HL-60/S4 (cell line): ENCODE measurements around the gene TRAF7.

Source experiments
- in situ Hi-C: fragments of 300-500 bp; cut with MboI; formaldehyde crosslinking; loops from 2 replicates; pipeline ENCODE4 v1.14.3; 2022; ENCODE audit warnings: low sequenced_read_pairs

Gene TRAF7

DNA sequence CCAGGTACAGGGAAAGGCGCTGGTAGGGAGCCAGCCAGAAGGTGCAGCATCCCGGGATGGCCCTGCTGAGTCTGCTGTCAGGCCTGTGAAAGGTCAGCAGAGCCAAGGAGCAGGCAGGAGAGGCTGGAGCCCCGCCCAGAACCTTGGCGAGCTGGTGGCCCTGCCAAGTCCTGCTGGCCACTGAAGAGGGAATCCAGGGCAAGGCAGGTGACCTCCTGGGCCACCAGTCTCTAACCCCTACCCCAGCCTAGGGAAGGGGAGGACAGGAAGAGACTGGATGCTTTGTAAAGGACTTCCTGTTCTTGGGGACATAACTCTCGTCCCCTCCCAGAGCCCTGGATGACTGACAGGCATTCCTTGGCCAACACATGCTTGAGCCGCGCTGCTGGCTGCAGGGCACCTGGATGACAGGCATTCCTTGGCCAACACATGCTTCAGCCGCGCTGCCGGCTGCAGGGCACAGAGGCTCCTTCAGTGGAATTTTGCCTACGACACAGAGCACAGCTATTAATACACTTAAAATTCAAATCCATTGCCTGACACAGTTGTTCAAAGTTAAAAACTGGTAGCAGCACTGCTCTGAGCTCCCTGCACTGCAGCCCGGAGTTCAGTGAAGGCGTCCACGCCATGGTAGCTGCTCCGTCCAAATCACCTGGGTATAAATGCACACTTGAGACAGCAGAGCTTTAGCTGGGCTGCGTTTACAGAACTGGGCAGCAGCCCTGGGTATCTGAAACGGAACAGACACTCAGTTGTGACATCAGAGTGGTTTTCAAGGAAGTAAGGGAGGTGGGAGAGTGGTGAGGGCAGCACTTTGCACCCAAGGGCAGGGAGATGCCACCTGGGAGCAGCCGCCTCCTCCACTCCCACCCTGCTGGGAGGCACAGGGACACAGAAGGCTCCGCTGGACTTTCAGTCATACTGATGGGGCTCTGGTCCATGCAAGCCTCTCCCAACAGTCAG lies 57.1 kb downstream of the TRAF7 start:
- in situ Hi-C loops, result no loop called here

DNA sequence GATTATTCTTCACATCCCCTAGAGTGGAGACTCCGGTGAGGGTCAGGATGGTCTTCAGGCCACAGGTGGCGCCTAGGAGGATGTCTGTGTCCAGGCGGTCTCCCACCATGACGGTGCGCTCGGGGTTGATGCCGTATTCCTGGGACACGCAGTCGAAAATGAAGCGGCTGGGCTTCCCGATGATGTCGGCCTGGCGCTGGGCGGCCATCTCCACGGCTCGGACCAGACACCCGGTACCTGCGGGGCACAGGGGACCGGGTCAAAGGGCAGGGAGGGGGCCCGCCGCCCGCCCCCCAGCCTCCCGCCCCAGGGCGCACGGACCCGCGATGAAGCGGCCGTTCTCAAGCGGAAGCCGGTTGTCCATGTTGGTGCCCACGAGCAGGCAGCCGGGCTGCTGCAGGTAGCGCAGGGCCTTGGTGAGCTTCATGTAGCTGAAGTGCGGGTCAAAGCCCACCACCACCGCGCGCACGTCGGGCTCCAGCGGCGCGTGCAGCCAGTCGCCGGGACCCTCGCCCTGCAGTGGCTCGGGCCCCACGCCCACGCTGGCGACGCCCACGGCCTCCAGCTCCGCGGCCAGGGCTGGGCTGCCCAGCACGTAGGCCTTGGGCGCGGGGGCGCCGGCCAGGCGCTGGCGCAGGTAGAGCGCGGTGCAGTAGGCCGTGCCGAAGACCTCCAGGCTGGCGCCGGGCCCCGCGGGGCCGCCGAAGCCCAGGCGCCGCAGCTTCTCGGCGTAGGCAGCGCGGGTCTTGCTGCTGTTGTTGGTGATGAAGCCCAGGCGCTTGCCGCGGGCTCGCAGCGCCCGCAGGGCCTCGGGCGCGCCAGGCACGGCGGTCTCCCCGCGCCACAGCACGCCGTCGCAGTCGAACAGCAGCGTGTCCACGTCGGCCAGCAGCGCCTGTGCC lies 58.5 kb downstream of the TRAF7 start:
- in situ Hi-C loops, result no loop called here

DNA sequence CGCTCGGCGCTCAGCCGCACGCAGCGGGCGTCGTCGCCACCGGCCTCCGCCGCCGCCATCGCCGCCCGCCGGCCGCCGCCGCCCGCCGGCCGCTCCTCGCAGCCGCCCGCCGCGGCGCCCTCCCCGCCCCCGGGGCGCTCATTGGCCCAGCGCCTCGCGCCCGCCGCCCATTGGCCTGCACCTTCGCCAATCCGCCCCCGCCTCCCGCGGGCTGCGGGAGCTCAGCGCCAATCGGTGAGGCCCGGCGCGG lies 59.1 kb downstream of the TRAF7 start, which contains the start of gene PGP:
Gene PGP (minus strand): TSS at position 122 of the 250 bp plus-strand sequence. CDS start 63 bp downstream, at position 59.
- in situ Hi-C loops, result no loop called here

DNA sequence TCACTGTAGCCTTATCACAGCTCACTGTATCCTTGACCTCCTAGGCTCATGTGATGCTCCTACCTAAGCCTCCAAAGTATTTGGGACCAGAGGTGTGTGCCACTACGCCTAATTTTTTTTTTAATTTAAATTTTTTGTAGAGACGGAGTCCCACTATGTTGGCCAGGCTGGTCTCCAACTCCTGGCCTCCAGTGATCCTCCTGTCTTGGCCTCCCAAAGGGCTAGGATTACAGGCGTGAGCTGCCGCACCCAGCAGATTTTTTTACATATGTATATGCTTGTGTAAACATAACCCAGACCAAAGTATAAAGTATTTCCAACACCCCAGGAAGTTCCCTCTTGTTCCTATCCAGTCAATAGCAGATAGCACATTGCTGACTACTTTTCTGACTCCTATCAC lies 60.7 kb downstream of the TRAF7 start:
- in situ Hi-C loops, result no loop called here

DNA sequence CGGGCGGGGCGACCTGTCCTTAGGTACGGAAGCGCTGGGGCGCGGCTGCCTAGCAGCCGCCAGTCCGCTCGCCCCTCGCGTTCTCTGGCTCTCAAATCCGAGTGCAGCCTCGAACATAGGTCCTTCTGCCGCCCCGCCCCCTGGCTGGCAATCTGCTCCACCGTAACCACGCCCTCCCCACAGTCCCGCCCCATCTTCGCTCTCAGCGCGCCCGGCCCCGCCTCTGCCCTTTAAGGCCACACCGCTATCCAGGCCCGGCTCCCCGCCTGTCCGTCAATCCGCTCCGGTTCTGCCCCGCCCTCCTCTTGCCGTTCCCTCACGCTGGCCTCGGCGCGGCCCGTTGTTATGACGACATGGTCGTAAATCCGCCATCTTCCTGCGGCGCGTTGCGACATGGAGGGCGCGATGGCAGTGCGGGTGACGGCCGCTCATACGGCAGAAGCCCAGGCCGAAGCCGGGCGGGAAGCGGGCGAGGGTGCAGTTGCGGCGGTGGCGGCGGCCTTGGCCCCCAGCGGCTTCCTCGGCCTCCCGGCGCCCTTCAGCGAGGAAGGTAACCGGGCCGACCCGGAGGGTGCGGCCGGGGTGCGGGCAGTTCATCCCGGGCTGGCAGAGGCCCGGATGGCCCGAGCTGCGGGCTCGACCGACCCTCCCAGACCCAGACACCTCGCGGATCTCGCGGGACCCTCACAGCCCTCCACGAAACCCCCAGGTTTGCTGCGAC lies 67.8 kb downstream of the TRAF7 start, which contains the start of gene E4F1:
Gene E4F1 (plus strand): TSS at position 371 of the 721 bp plus-strand sequence. CDS start 23 bp downstream, at position 394.
- in situ Hi-C loops, result no loop called here

DNA sequence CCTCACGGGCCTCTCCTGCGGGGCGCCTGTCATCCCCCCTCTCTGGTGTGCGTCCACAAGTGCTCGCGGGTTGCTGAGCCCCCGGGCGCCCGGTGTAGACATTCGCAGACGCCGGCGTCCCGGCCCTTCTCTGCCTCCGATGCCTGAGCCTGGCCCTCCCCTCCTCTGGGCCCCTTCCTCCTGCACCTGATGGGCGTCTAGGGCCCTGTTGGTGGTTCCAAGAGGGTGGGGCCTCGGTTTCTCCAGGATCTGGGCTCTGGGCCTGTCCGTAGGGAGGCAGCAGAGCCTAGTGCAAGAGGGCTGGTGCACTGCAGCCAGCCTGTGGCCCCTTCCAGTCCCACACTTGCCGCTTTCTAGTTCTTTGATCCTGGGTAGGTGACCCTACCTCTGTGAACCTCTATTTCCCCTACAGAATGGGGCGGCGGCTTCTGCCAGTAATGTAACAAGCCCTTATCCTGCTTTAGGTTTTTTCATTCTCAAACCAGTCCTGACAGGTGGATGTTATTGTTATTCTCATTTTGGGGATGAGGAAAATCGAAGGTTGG lies 68.4 kb downstream of the TRAF7 start:
- in situ Hi-C loops, result no loop called here

DNA sequence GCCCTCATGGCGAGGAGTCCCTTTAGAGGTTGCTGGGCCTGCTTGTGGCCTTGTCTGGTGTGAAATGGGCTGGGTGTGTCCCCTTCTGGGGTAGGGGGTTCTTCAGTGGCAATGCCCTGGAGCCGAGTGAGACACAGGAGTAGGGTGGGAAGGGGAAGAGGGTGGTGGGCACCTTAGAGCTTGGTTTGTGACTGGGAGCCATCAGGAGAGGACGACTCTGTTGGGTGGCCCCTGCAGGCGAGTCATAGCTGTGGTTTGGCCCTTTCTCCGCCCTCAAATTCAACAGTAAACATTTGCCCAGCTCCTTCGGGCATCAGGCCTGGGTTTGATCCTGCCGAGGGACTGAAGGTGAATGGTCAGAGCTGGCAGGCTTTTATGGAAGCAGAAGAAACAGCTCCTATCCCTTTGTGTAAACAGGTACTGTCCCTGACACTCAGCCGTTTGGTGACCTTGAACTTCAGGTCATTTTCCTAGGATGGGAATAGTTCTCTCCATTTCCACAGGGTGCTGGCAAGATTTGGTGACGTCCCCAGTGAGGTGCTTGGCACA lies 70.7 kb downstream of the TRAF7 start:
- in situ Hi-C loops, result no loop called here

DNA sequence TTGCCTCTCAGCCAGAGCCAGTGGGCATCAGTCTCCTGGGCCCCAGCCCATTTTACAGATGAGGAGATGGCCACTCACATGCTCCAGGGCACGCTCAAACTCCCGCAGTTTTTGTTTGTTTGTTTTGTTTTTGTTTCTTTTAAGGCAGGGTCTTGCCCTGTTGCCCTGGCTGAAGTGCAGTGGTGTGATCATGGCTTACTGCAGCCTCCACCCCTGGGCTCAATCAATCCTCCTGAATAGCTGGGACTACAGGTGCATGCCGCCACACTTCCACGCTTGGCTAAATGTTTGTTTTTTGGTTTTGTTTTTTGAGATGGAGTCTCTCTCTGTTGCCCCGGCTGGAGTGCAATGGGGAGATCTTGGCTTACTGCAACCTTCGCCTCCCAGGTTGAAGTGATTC lies 71.3 kb downstream of the TRAF7 start:
- in situ Hi-C loops, result no loop called here
